Astrocyte (in vitro differentiated cells and primary cell): ENCODE results near the gene PARD3B. TPM values are rescaled to one million over a fixed set of nuclear protein-coding genes. Genes with fewer than 3 reads are reported as not detected.

ENCODE experiments used
- DNase-seq: peaks from one replicate; pipeline ENCODE4 v3.0.0-alpha.2; 2010; ENCODE audit warnings: low read depth
- FAIRE-seq: peaks from 2 replicates; lab custom pipeline; 2011; peaks lifted over from hg19 to GRCh38; lab: Jason Lieb, UNC
- H2AFZ ChIP-seq: 2 replicates; pipeline ENCODE4 v1.6.0; 2012; ENCODE audit warnings: low read depth, low read length, inconsistent platforms
- H3K27ac ChIP-seq: 2 replicates; pipeline ENCODE4 v1.5.1; 2011; ENCODE audit warnings: low read depth, low read length, inconsistent platforms
- H3K27me3 ChIP-seq: 2 replicates; pipeline ENCODE4 v1.6.0; 2011; ENCODE audit warnings: low read length, inconsistent platforms; ENCODE audit not compliant: insufficient read depth
- H3K36me3 ChIP-seq: 2 replicates; pipeline ENCODE4 v1.5.1; 2011; ENCODE audit warnings: low read length, inconsistent platforms; ENCODE audit not compliant: insufficient read depth
- H3K4me1 ChIP-seq: 2 replicates; pipeline ENCODE4 v1.5.1; 2011; ENCODE audit warnings: low read length, inconsistent platforms; ENCODE audit not compliant: insufficient read depth
- H3K4me2 ChIP-seq: 2 replicates; pipeline ENCODE4 v1.6.0; 2012; ENCODE audit warnings: low read length, inconsistent platforms
- H3K4me3 ChIP-seq: 2 replicates; pipeline ENCODE4 v1.5.1; 2011; ENCODE audit warnings: low read depth, mild to moderate bottlenecking, low read length, inconsistent platforms; ENCODE audit not compliant: insufficient read depth
- H3K79me2 ChIP-seq: 2 replicates; pipeline ENCODE4 v1.6.0; 2012; ENCODE audit warnings: mild to moderate bottlenecking, low read length, inconsistent platforms; ENCODE audit not compliant: insufficient read depth
- H3K9ac ChIP-seq: 2 replicates; pipeline ENCODE4 v1.6.0; 2012; ENCODE audit warnings: mild to moderate bottlenecking, low read length, inconsistent platforms
- H3K9me3 ChIP-seq: 2 replicates; pipeline ENCODE4 v1.5.1; 2012; ENCODE audit warnings: low read depth, mild to moderate bottlenecking, low read length, inconsistent platforms; ENCODE audit not compliant: insufficient read depth
- H4K20me1 ChIP-seq: 2 replicates; pipeline ENCODE4 v1.6.0; 2012; ENCODE audit warnings: low read length, inconsistent platforms; ENCODE audit not compliant: insufficient read depth
- H3K27ac Mint-ChIP-seq: one replicate; pipeline ENCODE4 v1.8.0; 2021; ENCODE audit warnings: mild to moderate bottlenecking, mixed read lengths; ENCODE audit not compliant: unreplicated experiment
- H3K27me3 Mint-ChIP-seq: one replicate; pipeline ENCODE4 v1.8.0; 2021; ENCODE audit warnings: low read depth, mixed read lengths; ENCODE audit not compliant: unreplicated experiment
- H3K36me3 Mint-ChIP-seq: one replicate; pipeline ENCODE4 v1.8.0; 2021; ENCODE audit warnings: low read depth, mixed read lengths; ENCODE audit not compliant: unreplicated experiment
- H3K4me1 Mint-ChIP-seq: one replicate; pipeline ENCODE4 v1.8.0; 2021; ENCODE audit warnings: low read depth, mixed read lengths; ENCODE audit not compliant: unreplicated experiment
- H3K4me3 Mint-ChIP-seq: one replicate; pipeline ENCODE4 v1.8.0; 2021; ENCODE audit warnings: mild to moderate bottlenecking, moderate library complexity, mixed read lengths; ENCODE audit not compliant: unreplicated experiment
- H3K9me3 Mint-ChIP-seq: one replicate; pipeline ENCODE4 v1.8.0; 2021; ENCODE audit warnings: mild to moderate bottlenecking, mixed read lengths; ENCODE audit not compliant: unreplicated experiment
- CTCF ChIP-seq: IDR thresholded peaks from 2 replicates; pipeline ENCODE4 v1.5.1; 2011; ENCODE audit warnings: low read depth, mild to moderate bottlenecking, inconsistent platforms, low read length, moderate library complexity; ENCODE audit not compliant: insufficient read depth
- EZH2 ChIP-seq: IDR thresholded peaks from 2 replicates; pipeline ENCODE4 v1.6.1; 2012; ENCODE audit warnings: mild to moderate bottlenecking, low read length, inconsistent platforms; ENCODE audit not compliant: insufficient read depth
- total RNA-seq: library from RNA; stranded (reverse); gene quantifications from 2 replicates; pipeline ENCODE4 v1.2.1, GENCODE V29; 2021

Gene PARD3B
- total RNA-seq, 1 donor from 2014 or later: 6.5 TPM

- H3K36me3 Mint-ChIP-seq: no peaks in the 10 kb centered on the region
- Histone ChIP-seq H3K9ac (no peak overlapping the region), H2AFZ (no peak overlapping the region), H3K9me3 (no peaks in the 10 kb centered on the region), H3K27me3 (no peaks in the 10 kb centered on the region), H4K20me1 (no peaks in the 10 kb centered on the region), H3K27ac (no peak overlapping the region), H3K79me2 (no peaks in the 10 kb centered on the region), H3K4me3 (no peak overlapping the region), H3K4me2 (no peak overlapping the region), H3K4me1 (no peaks in the 10 kb centered on the region), H3K36me3 (no peaks in the 10 kb centered on the region)
- no peak for DNase-seq
- no peak overlapping the region for H3K27ac Mint-ChIP-seq
- no peak overlapping the region for H3K4me3 Mint-ChIP-seq
- no peak for TF ChIP-seq CTCF
- H3K4me1 Mint-ChIP-seq: no peaks in the 10 kb centered on the region
- H3K27me3 Mint-ChIP-seq: no peaks in the 10 kb centered on the region
- no peaks in the 10 kb centered on the region for H3K9me3 Mint-ChIP-seq
- FAIRE-seq: no peak
Measured at GRCh38 chr2:205451901-205452512, 906.7 kb downstream of the PARD3B start.

GRCh38 chr2:205453202-205453601 is 907.9 kb downstream of the PARD3B start:
- no peak for TF ChIP-seq CTCF
- no peak for TF ChIP-seq EZH2
- no peak for FAIRE-seq
- H3K4me1 Mint-ChIP-seq: no peaks in the 10 kb centered on the region

GRCh38 chr2:205456682-205457081 is 911.4 kb downstream of the PARD3B start:
- no peaks in the 10 kb centered on the region for H3K4me1 ChIP-seq
- H3K4me2 ChIP-seq: no peak overlapping the region
- peaks cover 1% of the 10 kb centered on the region for H3K36me3 Mint-ChIP-seq
- TF ChIP-seq EZH2: no peak
- TF ChIP-seq CTCF: no peak
- H2AFZ ChIP-seq: no peak overlapping the region
- no peaks in the 10 kb centered on the region for H3K9me3 ChIP-seq
- no peaks in the 10 kb centered on the region for H3K9me3 Mint-ChIP-seq
- H3K9ac ChIP-seq: no peak overlapping the region
- no peak overlapping the region for H3K4me3 ChIP-seq
- H3K27me3 ChIP-seq: no peaks in the 10 kb centered on the region
- H3K79me2 ChIP-seq: no peaks in the 10 kb centered on the region
- H3K27ac ChIP-seq: no peak overlapping the region
- no peaks in the 10 kb centered on the region for H3K4me1 Mint-ChIP-seq
- no peaks in the 10 kb centered on the region for H4K20me1 ChIP-seq
- no peak overlapping the region for H3K27ac Mint-ChIP-seq
- no peaks in the 10 kb centered on the region for H3K36me3 ChIP-seq
- no peaks in the 10 kb centered on the region for H3K27me3 Mint-ChIP-seq
- no peak overlapping the region for H3K4me3 Mint-ChIP-seq
- no peak for DNase-seq
- FAIRE-seq: no peak

More at GRCh38 chr2:205453202-205453601, 907.9 kb downstream of the PARD3B start:
- Histone ChIP-seq H3K9me3 (no peaks in the 10 kb centered on the region), H3K4me3 (no peak overlapping the region), H4K20me1 (no peaks in the 10 kb centered on the region), H3K4me2 (no peak overlapping the region), H3K27me3 (no peaks in the 10 kb centered on the region), H3K79me2 (no peaks in the 10 kb centered on the region), H3K9ac (no peak overlapping the region), H3K4me1 (no peaks in the 10 kb centered on the region), H3K36me3 (no peaks in the 10 kb centered on the region), H2AFZ (no peak overlapping the region), H3K27ac (no peak overlapping the region)
- H3K9me3 Mint-ChIP-seq: no peaks in the 10 kb centered on the region
- H3K4me3 Mint-ChIP-seq: no peak overlapping the region
- H3K27ac Mint-ChIP-seq: no peak overlapping the region
- no peaks in the 10 kb centered on the region for H3K36me3 Mint-ChIP-seq
- DNase-seq: no peak
- H3K27me3 Mint-ChIP-seq: no peaks in the 10 kb centered on the region
